ENCODE measurements around the gene MBTD1.

DNA sequence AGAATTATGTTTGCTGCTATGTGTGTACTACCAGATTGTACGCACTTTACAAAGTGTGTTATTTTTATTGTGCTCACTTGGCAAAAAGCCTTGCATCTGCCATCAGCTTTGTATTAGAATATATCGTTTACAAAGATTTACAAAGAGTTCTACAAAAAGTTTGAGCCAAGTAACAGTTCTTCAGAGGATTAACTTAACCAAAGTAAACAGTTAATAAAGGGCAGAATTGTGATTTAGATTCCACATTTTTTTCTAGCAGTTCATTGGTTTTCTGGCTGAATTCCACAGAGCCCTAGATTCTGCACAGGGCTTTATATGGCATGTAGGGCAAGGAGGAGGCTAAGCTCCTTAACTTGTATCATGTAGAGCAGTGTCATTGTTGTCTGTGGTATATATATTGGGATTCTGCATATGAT, 29.9 kb upstream of the MBTD1 start:
- TF ChIP-seq, protein P1, sequence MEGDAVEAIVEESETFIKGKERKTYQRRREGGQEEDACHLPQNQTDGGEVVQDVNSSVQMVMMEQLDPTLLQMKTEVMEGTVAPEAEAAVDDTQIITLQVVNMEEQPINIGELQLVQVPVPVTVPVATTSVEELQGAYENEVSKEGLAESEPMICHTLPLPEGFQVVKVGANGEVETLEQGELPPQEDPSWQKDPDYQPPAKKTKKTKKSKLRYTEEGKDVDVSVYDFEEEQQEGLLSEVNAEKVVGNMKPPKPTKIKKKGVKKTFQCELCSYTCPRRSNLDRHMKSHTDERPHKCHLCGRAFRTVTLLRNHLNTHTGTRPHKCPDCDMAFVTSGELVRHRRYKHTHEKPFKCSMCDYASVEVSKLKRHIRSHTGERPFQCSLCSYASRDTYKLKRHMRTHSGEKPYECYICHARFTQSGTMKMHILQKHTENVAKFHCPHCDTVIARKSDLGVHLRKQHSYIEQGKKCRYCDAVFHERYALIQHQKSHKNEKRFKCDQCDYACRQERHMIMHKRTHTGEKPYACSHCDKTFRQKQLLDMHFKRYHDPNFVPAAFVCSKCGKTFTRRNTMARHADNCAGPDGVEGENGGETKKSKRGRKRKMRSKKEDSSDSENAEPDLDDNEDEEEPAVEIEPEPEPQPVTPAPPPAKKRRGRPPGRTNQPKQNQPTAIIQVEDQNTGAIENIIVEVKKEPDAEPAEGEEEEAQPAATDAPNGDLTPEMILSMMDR (IDR thresholded peaks at IDR 0.05) = no peak
- no peak for TF ChIP-seq POLR2AphosphoS5 (IDR thresholded peaks at IDR 0.05)

All from breast epithelium (tissue), 3 donors.